Keratinocyte (primary cell): Measurements from ENCODE around the gene LOC128125822.

Experiments
- EZH2 ChIP-seq: IDR thresholded peaks from one replicate; pipeline ENCODE4 v1.6.1; 2012; ENCODE audit warnings: inconsistent platforms, mild to moderate bottlenecking, low read length, moderate library complexity
- TF ChIP-seq, protein P1 (sequence below), 3 experiments: IDR thresholded peaks in 1 of 3; conservative IDR thresholded peaks in 1 of 3; optimal IDR thresholded peaks in 1 of 3; 2 replicates in 2 of 3; 3 replicates in 1 of 3; pipeline versions ENCODE3 to v1.5.1; 2011; ENCODE audit warnings: low read length in 3 of 3, mild to moderate bottlenecking in 3 of 3, moderate library complexity in 2 of 3, control low read depth in 1 of 3, inconsistent platforms in 1 of 3; ENCODE audit not compliant: insufficient read depth in 2 of 3; ENCODE audit errors: extremely low read depth in 1 of 3

DNA sequence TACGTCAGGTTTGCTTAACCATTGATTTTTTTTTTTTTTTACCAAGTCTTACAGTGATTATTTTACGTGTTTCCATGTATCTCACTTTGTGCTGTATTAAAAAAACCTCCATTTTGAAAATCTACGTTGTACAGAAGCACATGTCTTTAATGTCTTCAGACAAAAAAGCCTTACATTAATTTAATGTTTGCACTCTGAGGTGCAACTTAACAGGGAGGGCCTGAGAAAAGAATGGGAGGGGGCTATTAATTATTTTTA, 8.4 kb downstream of the LOC128125822 start:
- TF ChIP-seq, protein P1, sequence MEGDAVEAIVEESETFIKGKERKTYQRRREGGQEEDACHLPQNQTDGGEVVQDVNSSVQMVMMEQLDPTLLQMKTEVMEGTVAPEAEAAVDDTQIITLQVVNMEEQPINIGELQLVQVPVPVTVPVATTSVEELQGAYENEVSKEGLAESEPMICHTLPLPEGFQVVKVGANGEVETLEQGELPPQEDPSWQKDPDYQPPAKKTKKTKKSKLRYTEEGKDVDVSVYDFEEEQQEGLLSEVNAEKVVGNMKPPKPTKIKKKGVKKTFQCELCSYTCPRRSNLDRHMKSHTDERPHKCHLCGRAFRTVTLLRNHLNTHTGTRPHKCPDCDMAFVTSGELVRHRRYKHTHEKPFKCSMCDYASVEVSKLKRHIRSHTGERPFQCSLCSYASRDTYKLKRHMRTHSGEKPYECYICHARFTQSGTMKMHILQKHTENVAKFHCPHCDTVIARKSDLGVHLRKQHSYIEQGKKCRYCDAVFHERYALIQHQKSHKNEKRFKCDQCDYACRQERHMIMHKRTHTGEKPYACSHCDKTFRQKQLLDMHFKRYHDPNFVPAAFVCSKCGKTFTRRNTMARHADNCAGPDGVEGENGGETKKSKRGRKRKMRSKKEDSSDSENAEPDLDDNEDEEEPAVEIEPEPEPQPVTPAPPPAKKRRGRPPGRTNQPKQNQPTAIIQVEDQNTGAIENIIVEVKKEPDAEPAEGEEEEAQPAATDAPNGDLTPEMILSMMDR (optimal IDR thresholded peaks at IDR 0.05 in 1 of 3, IDR thresholded peaks at IDR 0.05 in 1 of 3, conservative IDR thresholded peaks at IDR 0.05 in 1 of 3; ENCODE audit: extremely low read depth in 1 of 3, insufficient read depth in 2 of 3, low read length in 3 of 3), result no peak
- TF ChIP-seq EZH2, result no peak
